NCI-H146 treated with DMSO at 0.1 percent for 48 hours (cell line): ENCODE measurements around the gene ACHE.
"Not testable (repeated sequence)": the region's sequence is repeated elsewhere in the genome, so short reads cannot be mapped to it uniquely, and the experiment has no call there.

Source experiments
- DNase-seq: peaks from one replicate; lab custom pipeline; 2025; ENCODE audit not compliant: unreplicated experiment; lab: John Stamatoyannopoulos, UW

Gene ACHE

DNA sequence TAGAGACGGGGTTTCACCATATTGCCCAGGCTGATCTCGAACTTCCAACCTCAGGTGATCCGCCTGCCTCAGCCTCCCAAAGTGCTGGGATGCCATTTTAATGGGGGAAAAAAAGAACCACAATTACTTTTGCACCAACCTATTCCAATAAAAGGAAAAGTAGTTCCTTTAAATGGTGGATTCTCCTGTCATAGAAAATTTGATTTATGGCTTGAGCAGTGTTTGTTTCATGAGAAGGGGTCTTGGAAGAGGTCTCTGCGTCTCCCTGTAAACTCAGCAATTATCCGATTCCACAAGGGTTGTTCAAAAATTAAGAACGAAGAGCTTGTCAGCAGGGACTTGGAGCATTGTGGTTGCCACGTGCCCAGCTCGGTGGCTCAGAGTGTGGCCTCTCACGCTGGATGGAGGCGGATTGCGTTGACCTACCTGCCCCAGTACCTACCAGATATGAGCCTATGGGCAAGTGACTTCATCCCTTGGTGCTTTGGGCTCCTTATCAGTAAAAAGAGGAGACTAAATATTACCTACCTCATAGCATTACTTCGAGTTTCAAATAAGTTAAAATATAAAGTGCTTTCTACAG lies 31.3 kb downstream of the ACHE start:
- DNase-seq = no peak

DNA sequence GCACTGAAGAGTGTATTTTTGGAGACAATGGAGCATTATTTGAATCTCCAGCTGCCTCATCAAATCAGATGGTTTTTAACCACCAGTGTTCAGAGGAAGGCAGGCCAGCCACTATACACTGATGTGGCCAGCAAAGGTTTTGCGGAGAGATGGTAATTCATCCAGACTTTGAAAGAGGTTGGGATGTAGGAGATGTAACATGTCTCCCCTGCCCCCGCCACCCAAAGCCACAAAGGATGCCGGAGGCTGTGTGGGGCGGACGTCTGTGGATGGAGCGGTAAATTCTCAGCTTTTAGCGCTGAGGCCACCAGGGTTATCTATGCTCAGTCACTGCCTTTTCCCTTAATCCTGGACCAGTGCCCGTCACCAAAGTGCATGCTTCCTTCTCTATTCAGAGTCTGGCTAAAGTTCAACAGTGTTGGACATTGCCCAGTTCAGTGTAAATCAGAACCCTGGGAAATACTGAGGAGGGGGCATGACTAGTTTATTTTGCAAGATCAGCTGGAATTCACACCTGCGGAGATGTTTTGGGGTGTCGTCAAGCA lies 32.2 kb downstream of the ACHE start:
- DNase-seq = no peak

GRCh38 chr7:100861616-100861985 lies 34.1 kb downstream of the ACHE start:
- no peak for DNase-seq

DNA sequence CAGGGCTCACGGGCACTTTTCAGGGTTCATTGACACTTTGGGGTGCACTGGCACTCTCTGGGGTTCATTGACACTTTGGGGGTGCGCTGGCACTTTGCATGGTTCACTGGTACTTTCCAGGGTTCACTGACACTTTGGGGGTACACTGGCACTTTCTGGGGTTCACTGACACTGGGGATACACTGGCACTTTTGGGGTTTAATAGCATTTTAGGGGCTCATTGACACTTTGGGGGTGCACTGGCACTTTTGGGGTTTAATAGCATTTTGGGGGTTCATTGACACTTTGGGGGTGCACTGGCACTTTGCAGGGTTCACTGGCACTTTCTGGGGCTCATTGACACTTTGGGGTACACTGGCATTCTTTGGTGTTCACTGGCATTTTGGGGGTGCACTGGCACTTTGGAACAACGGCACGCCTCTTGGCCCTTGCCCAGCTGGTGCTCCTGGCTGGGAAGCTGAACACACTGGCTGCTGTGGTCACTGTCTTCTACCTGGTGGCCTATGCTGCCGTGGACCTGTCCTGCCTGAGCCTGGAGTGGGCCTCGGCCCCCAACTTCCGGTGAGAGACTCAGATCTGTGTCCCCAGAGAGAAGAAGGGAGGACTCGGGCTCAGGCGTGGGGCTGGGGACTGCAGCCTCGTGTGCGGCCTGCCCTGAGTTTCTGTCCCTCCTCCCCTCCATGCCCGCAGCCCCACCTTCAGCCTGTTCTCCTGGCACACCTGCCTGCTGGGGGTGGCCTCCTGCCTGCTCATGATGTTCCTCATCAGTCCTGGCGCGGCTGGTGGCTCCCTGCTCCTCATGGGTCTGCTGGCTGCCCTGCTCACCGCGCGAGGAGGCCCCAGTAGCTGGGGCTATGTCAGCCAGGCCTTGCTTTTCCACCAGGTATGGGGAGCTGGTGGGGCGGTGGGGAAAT lies 34.7 kb downstream of the ACHE start:
- no peak for DNase-seq

- DNase-seq = no peak
Measured at GRCh38 chr7:100859856-100860255, 35.8 kb downstream of the ACHE start.

- DNase-seq = no peak
Measured at GRCh38 chr7:100856871-100857282, 38.8 kb downstream of the ACHE start.

DNA sequence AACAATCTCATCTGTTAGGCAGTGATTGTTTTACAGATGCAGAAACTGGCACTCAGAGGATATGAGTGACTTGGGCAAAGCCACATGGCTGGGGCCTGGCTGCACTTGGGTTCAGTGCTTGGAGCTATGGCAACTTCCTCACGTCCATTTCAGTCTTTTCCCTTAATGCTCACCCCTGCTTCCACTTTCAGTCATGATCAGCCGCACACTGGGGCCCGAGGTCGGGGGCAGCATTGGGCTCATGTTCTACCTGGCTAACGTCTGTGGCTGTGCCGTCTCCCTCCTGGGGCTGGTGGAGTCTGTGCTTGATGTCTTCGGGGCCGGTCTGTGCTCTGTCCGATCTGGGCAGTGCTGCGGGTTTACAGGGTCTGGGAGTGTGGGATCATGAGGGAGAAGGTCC lies 40.2 kb downstream of the ACHE start:
- DNase-seq = no peak

DNA sequence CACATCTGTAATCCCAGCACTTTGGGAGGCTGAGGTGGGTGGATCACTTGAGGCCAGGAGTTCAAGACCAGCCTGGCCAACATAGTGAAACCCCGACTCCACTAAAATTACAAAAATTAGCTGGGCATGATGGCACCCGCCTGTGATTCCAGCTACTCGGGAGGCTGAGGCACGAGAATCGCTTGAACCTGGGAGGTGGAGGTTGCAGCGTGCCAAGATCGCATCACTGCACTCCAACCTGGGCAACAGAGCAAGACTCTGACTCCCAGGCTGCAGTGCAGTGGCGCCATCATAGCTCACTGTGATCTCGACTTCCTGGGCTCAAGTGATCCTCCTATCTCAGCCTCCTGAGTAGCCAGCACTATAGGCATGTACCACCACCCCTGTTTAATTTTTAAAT lies 40.8 kb downstream of the ACHE start:
- not testable (repeated sequence) for DNase-seq

- no peak for DNase-seq
Measured at GRCh38 chr7:100854146-100854895, 41.4 kb downstream of the ACHE start.

DNA sequence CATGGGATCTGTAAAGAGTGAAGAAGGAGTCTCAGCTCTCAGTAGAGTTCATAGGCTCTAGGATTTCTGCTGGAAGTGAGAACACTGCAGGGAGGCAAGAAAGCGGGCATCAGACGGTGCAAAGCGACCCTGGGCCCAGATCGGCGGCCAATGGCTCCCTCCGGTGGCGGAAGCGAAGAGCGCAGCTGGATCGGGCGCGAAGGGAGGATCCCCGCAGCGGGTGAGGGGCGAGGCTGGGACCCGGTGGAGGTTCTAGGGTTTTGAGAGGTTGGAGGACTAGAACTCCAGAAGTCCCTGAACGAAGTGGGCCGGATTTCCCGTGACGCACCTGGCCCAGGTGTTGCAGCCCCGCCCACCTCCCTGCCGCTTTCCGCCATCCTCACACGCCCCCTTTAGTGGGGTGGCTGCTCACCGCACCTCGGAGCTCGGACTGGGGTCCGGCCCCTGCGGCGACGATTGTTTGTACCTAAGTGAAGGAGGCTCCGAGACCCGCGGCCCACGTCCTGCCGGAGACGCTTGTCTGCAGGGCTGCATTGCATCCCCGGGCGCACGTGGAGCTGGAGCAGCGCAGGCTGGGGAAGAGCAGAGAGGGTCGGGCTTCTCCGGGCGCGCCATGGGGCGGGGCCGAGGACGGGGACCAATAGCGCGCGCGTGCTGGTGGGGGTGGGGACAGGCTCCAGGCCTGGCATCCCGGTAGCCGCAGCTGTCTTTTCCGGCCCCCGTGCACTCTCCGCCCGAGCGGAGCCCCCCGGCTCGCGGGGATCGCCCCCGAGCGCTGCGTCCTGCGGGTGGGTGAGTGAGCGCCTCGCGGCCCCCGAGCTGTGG lies 43.4 kb downstream of the ACHE start, which contains the start of gene SLC12A9:
SLC12A9 (plus strand) TSS at position 666 of the 825 bp plus-strand sequence. CDS start 1,485 bp downstream, outside the sequence.
- DNase-seq = peak; percentile 77

DNA sequence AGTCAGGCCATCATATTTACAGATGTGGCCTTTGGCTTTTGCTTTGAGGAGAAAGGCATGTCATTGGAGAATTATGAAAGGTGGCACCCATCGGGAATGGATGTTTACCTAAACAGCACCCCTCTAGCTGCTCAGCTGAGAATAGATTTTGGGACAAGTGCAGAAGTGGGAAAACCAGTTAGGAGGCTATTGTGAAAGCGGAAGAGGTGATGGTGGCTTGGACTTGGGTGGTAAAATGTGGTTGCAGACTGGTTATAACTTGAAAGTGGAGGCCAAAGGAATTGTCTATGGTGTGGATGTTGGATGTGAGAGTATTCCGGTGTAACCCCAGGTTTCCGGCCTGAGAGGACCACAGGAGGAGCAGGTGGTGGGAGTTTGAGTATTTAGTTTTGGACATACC lies 48.3 kb downstream of the ACHE start:
- no peak for DNase-seq

DNA sequence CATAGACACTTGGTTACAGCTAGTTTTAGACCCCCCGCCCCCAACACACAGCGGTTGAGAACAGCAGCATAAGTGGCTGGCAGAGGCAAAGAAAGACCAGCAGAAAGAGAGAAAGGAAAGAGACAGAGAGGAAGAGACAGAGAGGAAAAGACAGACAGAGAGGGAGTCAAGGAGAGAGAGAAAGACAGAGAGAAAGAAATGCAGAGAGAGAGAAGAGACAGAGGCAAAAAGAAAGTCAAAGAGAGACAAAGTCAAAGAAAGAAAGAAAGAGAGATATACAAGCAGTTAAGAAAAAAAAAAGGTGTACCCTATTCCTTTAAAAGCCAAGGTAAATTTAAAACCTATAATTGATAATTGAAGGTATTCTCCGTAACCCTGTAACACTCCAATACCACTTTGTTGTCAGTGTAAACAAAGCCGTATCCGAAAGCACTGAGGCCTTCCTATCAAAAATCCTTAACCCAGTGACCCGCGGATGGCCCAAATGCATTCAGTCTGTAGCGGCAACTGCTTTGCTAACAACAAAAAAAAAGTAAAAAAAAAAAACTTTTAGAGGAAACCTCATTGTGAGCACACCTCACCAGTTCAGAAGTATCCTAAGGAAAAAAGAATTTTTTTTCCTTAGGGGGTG lies 55.1 kb downstream of the ACHE start:
- DNase-seq = no peak
